22Rv1 (cell line): ENCODE data around the gene RPL10A.

ENCODE experiments used
- H3K27ac ChIP-seq: fragments of 450-650 bp; 2 replicates; pipeline ENCODE4 v1.5.1; 2017
- ZFX ChIP-seq: fragments of 450-650 bp; IDR thresholded peaks from 2 replicates; pipeline ENCODE4 v1.6.1; 2017; ENCODE audit warnings: antibody characterized with exemption, borderline replicate concordance
- TF ChIP-seq, protein P1 (sequence below): fragments of 450-650 bp; IDR thresholded peaks from 2 replicates; pipeline ENCODE4 v1.5.1; 2017; ENCODE audit warnings: mild to moderate bottlenecking

RPL10A gene

DNA sequence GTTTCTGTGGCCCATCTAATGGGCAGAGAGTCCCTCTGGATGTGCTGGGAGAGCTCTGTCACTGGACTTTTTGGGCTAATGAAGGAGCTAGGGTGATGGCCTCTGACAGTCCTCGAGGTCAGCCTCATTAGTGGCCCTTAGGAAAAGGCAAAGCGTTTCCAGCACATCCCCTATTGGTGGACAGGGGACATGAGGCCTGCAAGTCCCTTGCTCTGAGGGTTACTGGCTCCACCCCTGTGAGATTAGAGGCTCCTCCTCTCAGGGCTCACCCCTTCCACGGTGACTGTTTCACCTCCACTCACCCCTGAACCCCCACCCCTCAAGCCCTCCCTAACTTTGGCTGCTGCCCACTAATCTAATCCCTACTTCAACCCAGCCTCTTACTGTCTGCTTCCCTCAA is 28.9 kb upstream of the RPL10A start:
- H3K27ac ChIP-seq, result no peak overlapping the region
- TF ChIP-seq, protein P1, sequence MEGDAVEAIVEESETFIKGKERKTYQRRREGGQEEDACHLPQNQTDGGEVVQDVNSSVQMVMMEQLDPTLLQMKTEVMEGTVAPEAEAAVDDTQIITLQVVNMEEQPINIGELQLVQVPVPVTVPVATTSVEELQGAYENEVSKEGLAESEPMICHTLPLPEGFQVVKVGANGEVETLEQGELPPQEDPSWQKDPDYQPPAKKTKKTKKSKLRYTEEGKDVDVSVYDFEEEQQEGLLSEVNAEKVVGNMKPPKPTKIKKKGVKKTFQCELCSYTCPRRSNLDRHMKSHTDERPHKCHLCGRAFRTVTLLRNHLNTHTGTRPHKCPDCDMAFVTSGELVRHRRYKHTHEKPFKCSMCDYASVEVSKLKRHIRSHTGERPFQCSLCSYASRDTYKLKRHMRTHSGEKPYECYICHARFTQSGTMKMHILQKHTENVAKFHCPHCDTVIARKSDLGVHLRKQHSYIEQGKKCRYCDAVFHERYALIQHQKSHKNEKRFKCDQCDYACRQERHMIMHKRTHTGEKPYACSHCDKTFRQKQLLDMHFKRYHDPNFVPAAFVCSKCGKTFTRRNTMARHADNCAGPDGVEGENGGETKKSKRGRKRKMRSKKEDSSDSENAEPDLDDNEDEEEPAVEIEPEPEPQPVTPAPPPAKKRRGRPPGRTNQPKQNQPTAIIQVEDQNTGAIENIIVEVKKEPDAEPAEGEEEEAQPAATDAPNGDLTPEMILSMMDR, result no peak
- no peak for TF ChIP-seq ZFX

DNA sequence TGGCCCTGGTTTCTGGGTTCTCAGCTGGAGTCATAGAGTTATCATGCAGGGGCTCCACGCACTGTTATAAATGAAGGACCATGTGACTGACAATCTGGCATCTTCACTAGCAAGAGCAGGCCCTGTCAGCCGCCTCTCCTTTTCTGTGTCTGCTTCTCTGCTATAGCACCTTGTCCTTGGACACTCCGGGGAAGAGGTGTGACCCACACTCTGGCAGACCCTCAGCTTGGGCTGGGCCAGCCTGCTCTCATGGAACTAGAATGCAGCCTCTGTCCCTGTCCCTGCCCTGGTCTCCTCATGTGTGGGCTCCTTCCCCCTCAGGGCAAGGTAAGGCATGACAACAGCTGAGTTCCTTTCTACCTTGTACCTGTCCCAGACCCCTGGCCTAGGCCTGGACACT is 27.0 kb upstream of the RPL10A start:
- H3K27ac ChIP-seq, result no peak overlapping the region
- no peak for TF ChIP-seq ZFX
- TF ChIP-seq, protein P1, result no peak

DNA sequence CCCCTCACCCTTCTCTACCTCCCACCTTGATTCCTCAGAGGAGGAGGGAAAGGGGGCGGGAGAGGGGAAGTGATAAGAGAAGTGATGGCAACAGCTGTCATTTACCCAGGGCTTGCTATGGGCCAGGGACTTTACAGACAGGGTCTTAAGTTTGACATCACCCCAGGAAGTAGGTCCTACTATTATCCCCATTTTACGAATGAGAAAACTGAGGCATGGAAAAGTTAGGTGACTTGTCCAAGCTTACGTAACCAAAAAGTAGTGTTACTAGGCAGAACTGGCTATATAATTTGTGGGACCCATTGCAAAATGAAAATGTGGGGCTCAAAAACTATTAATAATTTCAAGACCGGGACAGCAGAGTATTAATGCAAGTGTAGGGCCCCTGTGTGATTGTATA is 26.6 kb upstream of the RPL10A start:
- H3K27ac ChIP-seq, result no peak overlapping the region
- TF ChIP-seq, protein P1, result no peak
- TF ChIP-seq ZFX, result no peak

DNA sequence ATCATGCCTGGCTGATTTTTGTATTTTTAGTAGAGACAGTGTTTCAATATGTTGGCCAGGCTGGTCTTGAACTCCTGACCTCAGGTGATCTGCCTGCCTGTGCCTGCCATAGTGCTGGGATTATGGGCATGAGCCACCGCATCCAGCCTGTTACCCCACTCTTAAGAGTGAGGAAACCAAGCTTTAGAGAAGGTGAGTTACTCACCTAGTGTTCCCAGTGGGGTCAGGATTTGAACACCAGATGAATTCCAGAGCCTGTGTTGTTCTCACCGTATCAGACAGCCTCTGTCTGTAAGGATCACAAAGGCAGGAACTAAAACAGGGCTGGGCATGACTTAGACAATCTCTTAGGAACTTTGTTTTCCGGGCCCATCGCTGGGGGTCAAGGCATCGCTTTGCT is 25.5 kb upstream of the RPL10A start:
- H3K27ac ChIP-seq, result no peak overlapping the region
- no peak for TF ChIP-seq ZFX
- TF ChIP-seq, protein P1, result no peak

DNA sequence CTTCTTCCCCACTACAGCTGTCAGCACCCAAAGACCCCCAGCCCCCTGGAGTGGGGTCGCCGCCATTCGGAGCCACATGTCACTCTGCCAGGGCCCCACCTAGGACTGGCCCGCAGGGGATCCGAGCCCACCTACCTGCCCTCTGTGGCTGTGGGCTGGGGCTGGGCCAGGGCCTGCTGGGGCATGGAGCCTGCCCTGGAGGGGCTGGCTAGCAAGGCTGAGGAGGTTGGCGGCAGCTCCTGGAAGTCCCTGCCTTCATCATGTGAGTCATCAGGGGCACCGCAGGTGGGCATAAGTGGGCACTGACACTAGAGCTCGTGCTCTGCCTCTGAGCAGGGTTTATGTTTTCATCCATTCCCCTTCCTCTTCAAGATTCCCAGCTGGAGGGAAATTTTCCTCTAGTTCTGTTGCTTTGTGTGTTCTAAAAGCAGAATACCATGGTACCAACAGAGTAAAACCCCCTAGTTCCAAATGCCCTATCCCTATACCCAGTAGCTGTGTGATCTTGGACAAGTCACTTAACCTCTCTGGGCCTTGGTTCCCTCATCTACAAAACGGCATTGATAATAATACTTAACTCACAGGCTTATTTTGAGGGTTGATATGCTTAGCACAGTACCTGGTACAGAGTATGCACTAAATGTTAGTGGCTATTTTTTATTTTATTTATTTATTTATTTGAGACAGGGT is 24.7 kb upstream of the RPL10A start:
- TF ChIP-seq, protein P1, result no peak
- no peak for TF ChIP-seq ZFX
- no peak overlapping the region for H3K27ac ChIP-seq

DNA sequence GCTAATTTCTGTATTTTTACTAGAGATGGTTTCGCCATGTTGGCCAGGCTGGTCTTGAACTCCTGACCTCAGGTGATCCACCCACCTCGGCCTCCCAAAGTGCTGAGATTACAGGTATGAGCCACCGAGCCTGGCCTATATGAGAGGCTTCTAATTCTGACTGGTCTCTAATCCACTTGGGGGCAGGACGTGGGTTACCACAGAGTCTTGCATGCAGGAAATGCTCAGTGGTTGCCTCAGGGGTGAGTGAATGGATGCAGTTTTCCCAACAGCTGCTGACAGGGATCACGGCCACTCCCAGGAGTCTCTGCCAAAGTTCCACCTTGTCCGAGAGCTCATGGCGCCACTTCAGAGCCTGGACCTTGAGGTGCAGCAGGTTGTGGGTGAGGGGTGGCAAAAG is 22.5 kb upstream of the RPL10A start:
- H3K27ac ChIP-seq, result no peak overlapping the region
- TF ChIP-seq ZFX, result no peak
- TF ChIP-seq, protein P1, result no peak

DNA sequence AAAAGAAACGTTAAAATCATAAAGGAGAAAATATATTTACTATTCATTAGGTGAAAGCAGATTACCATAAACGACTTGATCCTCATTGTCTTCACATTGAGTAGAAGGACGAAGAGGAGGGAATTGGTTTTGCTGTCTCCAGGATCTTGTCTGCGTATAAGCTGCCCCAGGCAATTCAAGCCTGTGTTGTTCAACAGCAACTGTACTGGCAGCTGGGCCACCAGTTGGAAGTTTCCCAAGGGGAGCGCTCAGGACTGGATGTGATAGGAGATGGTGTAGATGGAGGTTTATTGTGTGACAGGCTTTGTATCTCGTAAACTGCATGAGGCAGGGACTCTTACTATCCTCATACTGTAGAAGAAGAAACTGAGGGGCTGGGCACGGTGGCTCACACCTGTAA is 20.0 kb upstream of the RPL10A start:
- TF ChIP-seq ZFX, result no peak
- TF ChIP-seq, protein P1, result no peak
- no peak overlapping the region for H3K27ac ChIP-seq
